Measurements from ENCODE around the gene STK17A. TPM values are rescaled to one million over a fixed set of nuclear protein-coding genes. Genes with fewer than 3 reads are reported as not detected.

The STK17A gene
- total RNA-seq, 5 donors from 2014 or later (not counting 1 experiment from before 2014, with no cell fraction given): 101 to 120 (median 117) TPM

DNA sequence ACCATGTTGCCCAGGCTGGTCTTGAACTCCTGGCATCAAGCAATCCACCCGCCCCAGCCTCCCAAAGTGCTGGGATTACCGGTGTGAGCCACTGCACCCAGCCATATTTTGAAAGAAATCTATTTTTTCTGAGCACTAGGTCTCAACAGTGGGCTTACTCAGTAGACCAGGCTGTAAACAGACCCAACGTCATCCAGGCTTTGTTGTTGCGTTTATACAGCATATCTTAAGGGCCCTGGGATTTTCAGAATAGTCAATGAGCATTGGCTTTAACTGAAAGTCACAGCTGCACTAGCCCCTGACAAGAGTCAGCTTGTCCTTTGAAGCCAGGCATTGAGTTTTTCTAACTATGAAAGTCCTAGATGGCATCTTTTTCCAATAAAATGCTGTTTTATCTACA lies 49.8 kb downstream of the STK17A start:
- ChIA-PET CTCF (interaction anchor here (0.6 to 1.3 kb wide), 4 partner anchors 38 to 67 kb away, joined by 3 to 6 read pairs (median 3); partner anchors contain the start of gene STK17A (in 1 of the 2)), POLR2A (interaction anchor here (0.5 to 1.7 kb wide), 6 partner anchors 12 to 50 kb away, joined by 3 to 7 read pairs (median 4); no protein-coding TSS in a partner anchor)
- Histone ChIP-seq H3K36me3 (ENCODE audit: control insufficient read depth in 2 of 2, extremely low read depth in 1 of 2, insufficient read depth in 1 of 2, low read length in 1 of 2) (peaks cover 0 to 61% of the 10 kb centered on the region in 2 donors), H3K9me3 (no peaks in the 10 kb centered on the region), H3K27ac (ENCODE audit: low read length) (peak overlapping the region; percentile 65), H3K27me3 (replicated peaks in 1 of 2; ENCODE audit: control insufficient read depth in 2 of 2, extremely low read depth in 1 of 2, insufficient read depth in 2 of 2, low read length in 1 of 2) (no peaks in the 10 kb centered on the region), H3K4me3 (ENCODE audit: control insufficient read depth in 1 of 2, extremely low read depth in 1 of 2, low read length in 1 of 2) (no peak overlapping the region), H3K4me1 (ENCODE audit: control insufficient read depth in 1 of 2, extremely low read depth in 1 of 2, insufficient read depth in 2 of 2, low read length in 2 of 2) (peaks cover 61 to 69% of the 10 kb centered on the region in 2 experiments)
- WGBS (ENCODE audit: insufficient coverage): 79% methylated on average over 4 of the region's 4 CpGs
- H3K9me3 Mint-ChIP-seq: no peaks in the 10 kb centered on the region
- H3K4me1 Mint-ChIP-seq: peaks cover 93 to 94% (median 93%) of the 10 kb centered on the region in 3 donors
- ATAC-seq (replicated peaks in 1 of 4): peak in 1 of 4 experiments; percentile 46
- peak overlapping the region; percentile 87 to 96 for H3K27ac Mint-ChIP-seq
- peaks cover 75% of the 10 kb centered on the region for H3K36me3 Mint-ChIP-seq
- H3K27me3 Mint-ChIP-seq: no peaks in the 10 kb centered on the region
- peak overlapping the region in 2 of 3 donors; percentile 37 to 74 for H3K4me3 Mint-ChIP-seq
- peak in 2 of 35 experiments; percentile 14 to 42 for DNase-seq

DNA sequence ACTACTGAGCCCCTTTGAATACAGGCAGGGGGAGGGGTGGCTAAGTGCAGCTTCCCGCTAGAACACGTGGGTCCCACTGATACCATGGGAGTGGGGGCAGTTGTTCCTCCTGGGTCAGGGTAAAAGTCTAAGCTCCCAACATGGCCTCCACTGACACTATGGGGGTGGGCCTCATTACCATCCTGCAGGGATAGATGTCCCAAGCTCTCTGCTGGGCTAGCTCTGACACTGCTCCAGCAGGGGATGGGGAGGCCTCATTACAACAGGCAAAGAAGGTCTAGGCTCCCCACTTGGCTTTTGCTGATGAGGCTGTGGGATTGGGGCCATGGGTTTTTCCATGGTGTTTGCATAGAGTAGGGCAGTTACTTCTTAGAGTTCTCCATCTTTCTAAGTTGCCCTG lies 51.5 kb downstream of the STK17A start:
- Histone ChIP-seq H3K36me3 (ENCODE audit: control insufficient read depth in 2 of 2, extremely low read depth in 1 of 2, insufficient read depth in 1 of 2, low read length in 1 of 2) (peaks cover 1 to 68% of the 10 kb centered on the region in 2 donors), H3K4me3 (ENCODE audit: control insufficient read depth in 1 of 2, extremely low read depth in 1 of 2, low read length in 1 of 2) (no peak overlapping the region), H3K4me1 (ENCODE audit: control insufficient read depth in 1 of 2, extremely low read depth in 1 of 2, insufficient read depth in 2 of 2, low read length in 2 of 2) (peaks cover 68 to 73% of the 10 kb centered on the region in 2 experiments), H3K27me3 (replicated peaks in 1 of 2; ENCODE audit: control insufficient read depth in 2 of 2, extremely low read depth in 1 of 2, insufficient read depth in 2 of 2, low read length in 1 of 2) (no peaks in the 10 kb centered on the region), H3K9me3 (no peaks in the 10 kb centered on the region), H3K27ac (ENCODE audit: low read length) (peak overlapping the region; percentile 1)
- no CpG with 5 or more reads among the region's 2 CpGs for whole genome bisulfite sequencing (ENCODE audit: insufficient coverage)
- CTCF ChIA-PET: interaction anchor here in 1 of 2 donors (0.7 to 1.4 kb wide), 3 partner anchors 15 to 52 kb away, joined by 3 to 6 read pairs (median 3); partner anchors contain the start of gene STK17A
- Mint-ChIP-seq H3K27me3 (no peaks in the 10 kb centered on the region), H3K9me3 (no peaks in the 10 kb centered on the region), H3K27ac (peak overlapping the region; percentile 87 to 96), H3K4me1 (peaks cover 93 to 94% (median 93%) of the 10 kb centered on the region in 3 donors), H3K36me3 (peaks cover 69% of the 10 kb centered on the region), H3K4me3 (peak overlapping the region in 1 of 3 donors; percentile 74)
- POLR2A ChIA-PET: interaction anchor here (0.6 to 1.7 kb wide), 2 partner anchors 10 to 13 kb away, joined by 4 to 7 read pairs; no protein-coding TSS in a partner anchor
- ATAC-seq (replicated peaks in 1 of 4): no peak
- DNase-seq: no peak

DNA sequence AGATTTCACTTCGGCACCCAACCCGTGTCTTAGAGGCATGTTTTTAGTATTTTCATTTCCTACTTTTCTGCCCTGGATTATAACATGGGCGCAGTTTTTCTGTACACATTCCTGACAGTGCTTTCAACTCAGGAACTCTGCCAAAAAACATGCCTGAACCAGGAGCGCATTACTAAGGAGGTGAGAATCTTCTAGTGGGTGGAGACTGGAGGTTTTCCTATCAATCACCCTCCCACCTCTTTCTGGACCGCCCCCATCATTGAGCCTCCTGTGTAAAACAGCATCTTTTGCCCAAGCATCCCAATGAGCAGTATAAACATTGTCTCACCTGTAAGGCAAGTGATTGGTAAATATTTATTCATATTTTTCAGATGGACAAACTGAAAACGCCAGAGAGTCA lies 53.2 kb downstream of the STK17A start:
- peaks cover 77% of the 10 kb centered on the region for H3K36me3 Mint-ChIP-seq
- H3K9me3 Mint-ChIP-seq: no peaks in the 10 kb centered on the region
- Histone ChIP-seq H3K4me3 (ENCODE audit: control insufficient read depth in 1 of 2, extremely low read depth in 1 of 2, low read length in 1 of 2) (no peak overlapping the region), H3K9me3 (no peaks in the 10 kb centered on the region), H3K27me3 (replicated peaks in 1 of 2; ENCODE audit: control insufficient read depth in 2 of 2, extremely low read depth in 1 of 2, insufficient read depth in 2 of 2, low read length in 1 of 2) (no peaks in the 10 kb centered on the region), H3K27ac (ENCODE audit: low read length) (peak overlapping the region; percentile 63), H3K36me3 (ENCODE audit: control insufficient read depth in 2 of 2, extremely low read depth in 1 of 2, insufficient read depth in 1 of 2, low read length in 1 of 2) (peaks cover 7 to 69% of the 10 kb centered on the region in 2 donors), H3K4me1 (ENCODE audit: control insufficient read depth in 1 of 2, extremely low read depth in 1 of 2, insufficient read depth in 2 of 2, low read length in 2 of 2) (peaks cover 74 to 77% of the 10 kb centered on the region in 2 experiments)
- ATAC-seq (replicated peaks in 1 of 4): no peak
- ChIA-PET CTCF (interaction anchor here in 1 of 2 donors (0.9 to 1.4 kb wide), 3 partner anchors 11 to 64 kb away, joined by 3 to 9 read pairs (median 3); partner anchors contain the start of gene STK17A), POLR2A (no interaction called here)
- no peak overlapping the region for H3K4me3 Mint-ChIP-seq
- peaks cover 96 to 98% (median 96%) of the 10 kb centered on the region in 3 donors for H3K4me1 Mint-ChIP-seq
- H3K27me3 Mint-ChIP-seq: no peaks in the 10 kb centered on the region
- peak overlapping the region; percentile 87 to 94 for H3K27ac Mint-ChIP-seq
- no peak for DNase-seq
- 75% methylated on average over 1 of the region's 6 CpGs for WGBS (ENCODE audit: insufficient coverage)

DNA sequence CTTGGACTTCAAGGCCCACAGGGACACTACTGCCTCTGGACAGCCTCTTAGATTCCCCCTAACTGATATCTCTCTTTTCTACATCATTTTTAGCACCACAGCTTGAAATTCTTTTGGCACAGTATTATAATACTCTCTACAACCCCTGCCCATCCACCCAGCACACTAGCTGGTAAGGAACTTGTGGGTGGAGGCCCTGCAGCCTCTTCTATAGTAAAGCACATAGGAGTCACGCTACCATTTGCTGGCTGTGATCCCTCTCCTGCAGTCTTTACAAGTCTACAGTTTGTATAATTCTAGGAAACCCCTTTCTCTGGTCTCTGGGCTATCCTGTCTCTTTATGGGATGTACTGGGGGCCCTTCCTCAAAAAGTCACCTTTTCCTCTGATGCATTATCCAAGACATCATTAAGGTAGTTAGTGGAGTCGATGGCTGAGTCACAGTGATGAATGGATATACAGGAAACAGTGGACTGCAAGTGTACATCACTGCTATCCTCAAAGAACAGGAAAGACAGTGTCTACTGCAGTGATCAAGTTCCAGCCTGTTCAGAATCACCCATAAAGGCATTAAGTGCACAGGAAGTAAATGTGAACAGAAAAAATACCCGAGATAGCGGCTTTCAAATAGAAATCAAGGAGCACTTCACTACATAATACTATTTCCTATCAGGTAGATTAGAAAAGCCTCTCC lies 54.4 kb downstream of the STK17A start:
- Histone ChIP-seq H3K9me3 (no peaks in the 10 kb centered on the region), H3K27me3 (replicated peaks in 1 of 2; ENCODE audit: control insufficient read depth in 2 of 2, extremely low read depth in 1 of 2, insufficient read depth in 2 of 2, low read length in 1 of 2) (no peaks in the 10 kb centered on the region), H3K27ac (ENCODE audit: low read length) (peak overlapping the region; percentile 63), H3K36me3 (ENCODE audit: control insufficient read depth in 2 of 2, extremely low read depth in 1 of 2, insufficient read depth in 1 of 2, low read length in 1 of 2) (peaks cover 7 to 71% of the 10 kb centered on the region in 2 donors), H3K4me3 (ENCODE audit: control insufficient read depth in 1 of 2, extremely low read depth in 1 of 2, low read length in 1 of 2) (no peak overlapping the region), H3K4me1 (ENCODE audit: control insufficient read depth in 1 of 2, extremely low read depth in 1 of 2, insufficient read depth in 2 of 2, low read length in 2 of 2) (peaks cover 71 to 76% of the 10 kb centered on the region in 2 experiments)
- peak overlapping the region; percentile 39 to 72 (median 49) for H3K4me3 Mint-ChIP-seq
- H3K4me1 Mint-ChIP-seq: peaks cover 94 to 98% (median 97%) of the 10 kb centered on the region in 3 donors
- 0% methylated on average over 2 of the region's 4 CpGs for WGBS (ENCODE audit: insufficient coverage)
- H3K27me3 Mint-ChIP-seq: no peaks in the 10 kb centered on the region
- ATAC-seq (replicated peaks in 1 of 4): peak; percentile 63 to 80 (median 72)
- POLR2A ChIA-PET: interaction anchor here in 1 of 2 donors (0.6 to 0.8 kb wide), 2 partner anchors 12 to 57 kb away, joined by 3 to 4 read pairs; no protein-coding TSS in a partner anchor
- no peaks in the 10 kb centered on the region for H3K9me3 Mint-ChIP-seq
- CTCF ChIA-PET: interaction anchor here (0.6 to 3.4 kb wide), 8 partner anchors 11 to 55 kb away, joined by 3 to 25 read pairs (median 6); partner anchors contain the start of gene STK17A (in 2 of the 2)
- peaks cover 74% of the 10 kb centered on the region for H3K36me3 Mint-ChIP-seq
- H3K27ac Mint-ChIP-seq: peak overlapping the region; percentile 87 to 94
- DNase-seq: peak in 1 of 35 experiments; percentile 60

DNA sequence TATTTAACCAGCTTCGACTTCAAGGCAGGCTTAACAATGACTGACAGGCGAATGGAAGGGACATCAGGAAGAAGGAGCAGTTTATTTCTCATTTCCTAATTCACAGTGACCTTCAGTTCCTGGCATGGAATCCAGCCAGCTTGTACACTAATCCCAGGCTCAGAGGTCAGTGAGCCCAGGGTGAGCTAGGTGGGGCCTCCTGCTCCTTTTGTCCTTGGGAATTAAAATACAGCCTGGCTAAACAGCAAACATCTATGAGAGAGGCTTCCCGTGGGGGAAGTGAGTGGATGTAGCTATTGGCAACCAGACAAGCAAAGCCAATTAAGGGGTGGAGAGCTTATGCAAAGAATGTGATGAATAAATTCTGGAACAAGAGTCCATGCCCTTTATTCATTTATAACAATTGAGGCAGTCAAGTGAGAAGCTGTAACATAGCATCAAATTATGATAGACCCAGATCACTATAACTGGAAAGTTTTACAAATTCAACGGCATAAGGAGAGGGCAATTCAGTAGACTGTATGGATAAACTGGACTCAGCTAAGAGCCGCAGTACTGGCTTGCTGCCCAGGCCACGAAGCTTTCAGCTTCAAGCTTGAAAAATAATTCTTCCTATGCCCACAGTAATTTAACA lies 57.1 kb downstream of the STK17A start:
- Histone ChIP-seq H3K9me3 (no peaks in the 10 kb centered on the region), H3K27ac (ENCODE audit: low read length) (peak overlapping the region; percentile 62), H3K4me1 (ENCODE audit: control insufficient read depth in 1 of 2, extremely low read depth in 1 of 2, insufficient read depth in 2 of 2, low read length in 2 of 2) (peaks cover 70 to 79% of the 10 kb centered on the region in 2 experiments), H3K4me3 (ENCODE audit: control insufficient read depth in 1 of 2, extremely low read depth in 1 of 2, low read length in 1 of 2) (no peak overlapping the region), H3K36me3 (ENCODE audit: control insufficient read depth in 2 of 2, extremely low read depth in 1 of 2, insufficient read depth in 1 of 2, low read length in 1 of 2) (peaks cover 7 to 64% of the 10 kb centered on the region in 2 donors), H3K27me3 (replicated peaks in 1 of 2; ENCODE audit: control insufficient read depth in 2 of 2, extremely low read depth in 1 of 2, insufficient read depth in 2 of 2, low read length in 1 of 2) (no peaks in the 10 kb centered on the region)
- H3K4me1 Mint-ChIP-seq: peaks cover 94 to 97% (median 96%) of the 10 kb centered on the region in 3 donors
- peak overlapping the region; percentile 78 to 89 for H3K27ac Mint-ChIP-seq
- 90% methylated on average over 2 of the region's 6 CpGs for WGBS (ENCODE audit: insufficient coverage)
- DNase-seq: no peak
- H3K4me3 Mint-ChIP-seq: peak overlapping the region in 1 of 3 donors; percentile 72
- ChIA-PET CTCF (interaction anchor here (0.6 to 3.4 kb wide), 10 partner anchors 9 to 60 kb away, joined by 3 to 25 read pairs (median 3); partner anchors contain the start of gene STK17A (in 2 of the 2)), POLR2A (interaction anchor here (0.7 to 1.0 kb wide), 5 partner anchors 8 to 52 kb away, joined by 3 to 10 read pairs (median 4); no protein-coding TSS in a partner anchor)
- no peak for ATAC-seq (replicated peaks in 1 of 4)
- H3K36me3 Mint-ChIP-seq: peaks cover 75% of the 10 kb centered on the region
- H3K9me3 Mint-ChIP-seq: no peaks in the 10 kb centered on the region
- H3K27me3 Mint-ChIP-seq: no peaks in the 10 kb centered on the region

Measured in T-cell (primary cell).